ENCODE measurements around the gene KCNIP3.

DNA sequence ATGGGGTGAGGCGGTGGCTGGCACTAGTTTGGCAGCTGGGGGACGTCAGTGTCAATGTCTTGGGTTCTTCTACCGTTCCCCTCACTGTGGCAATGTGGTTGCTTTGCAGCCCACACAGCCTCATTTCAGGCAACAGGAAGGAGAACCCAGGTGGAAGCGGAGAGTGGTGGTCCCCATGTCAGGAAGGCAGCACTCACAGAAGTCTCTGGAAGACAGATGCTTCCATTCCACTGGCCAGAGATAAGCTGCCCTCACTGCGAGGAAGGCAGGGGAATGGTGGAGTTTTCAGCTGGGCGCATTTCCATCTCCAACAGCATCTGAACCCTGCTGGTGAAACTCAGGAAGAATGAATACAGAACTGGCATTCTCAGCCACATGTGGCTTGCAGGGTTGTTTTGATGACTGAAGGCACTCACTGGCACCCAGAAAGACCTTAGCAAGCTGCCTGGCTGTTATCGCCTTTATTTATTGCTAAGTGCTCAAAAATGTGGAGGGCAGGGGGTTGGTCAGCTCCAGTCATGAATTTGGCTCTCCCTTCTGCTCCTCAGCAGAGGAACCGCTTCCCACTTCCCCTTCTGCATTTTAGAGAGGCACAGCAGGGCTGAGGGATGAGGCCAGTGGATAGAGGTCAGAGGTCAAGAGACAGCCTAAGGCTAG lies 19.4 kb downstream of the KCNIP3 start:
- no peak for TF ChIP-seq FOXP2 (optimal IDR thresholded peaks at IDR 0.05; ENCODE audit: control extremely low read depth, extremely low read length, insufficient read depth)
- TF ChIP-seq POLR2AphosphoS5 (IDR thresholded peaks at IDR 0.05; ENCODE audit: borderline replicate concordance, low read depth, low read length): no peak
- TF ChIP-seq EZH2 (IDR thresholded peaks at IDR 0.05): no peak
